Skeletal muscle satellite cell (primary cell): ENCODE measurements around the gene SSBP2.
A peak's percentile ranks its signal among the peaks of the same experiment; 100 is the strongest.
"Not testable (repeated sequence)": the region's sequence is repeated elsewhere in the genome, so short reads cannot be mapped to it uniquely, and the experiment has no call there.

Experiments
- H3K27me3 ChIP-seq: 2 replicates; pipeline ENCODE4 v1.7.0; 2013; ENCODE audit warnings: low read length; ENCODE audit not compliant: control insufficient read depth, insufficient read depth
- H3K36me3 ChIP-seq: 2 replicates; pipeline ENCODE4 v1.7.0; 2013; ENCODE audit warnings: mild to moderate bottlenecking, control low read depth, low read length; ENCODE audit not compliant: insufficient read depth
- H3K4me1 ChIP-seq: 2 replicates; pipeline ENCODE4 v1.7.0; 2013; ENCODE audit warnings: low read length; ENCODE audit not compliant: control insufficient read depth, insufficient read depth
- H3K4me2 ChIP-seq: 2 replicates; pipeline ENCODE4 v1.7.0; 2013; ENCODE audit warnings: mild to moderate bottlenecking, low read length
- H3K4me3 ChIP-seq: 2 replicates; pipeline ENCODE4 v1.7.0; 2013; ENCODE audit warnings: low read length
- H3K9ac ChIP-seq: 2 replicates; pipeline ENCODE4 v1.7.0; 2013; ENCODE audit warnings: mild to moderate bottlenecking, low read depth, low read length, moderate library complexity
- H3K9me3 ChIP-seq: replicated peaks from 2 replicates; pipeline ENCODE4 v1.7.0; 2013; ENCODE audit warnings: mild to moderate bottlenecking, control low read depth, low read length

The SSBP2 gene

DNA sequence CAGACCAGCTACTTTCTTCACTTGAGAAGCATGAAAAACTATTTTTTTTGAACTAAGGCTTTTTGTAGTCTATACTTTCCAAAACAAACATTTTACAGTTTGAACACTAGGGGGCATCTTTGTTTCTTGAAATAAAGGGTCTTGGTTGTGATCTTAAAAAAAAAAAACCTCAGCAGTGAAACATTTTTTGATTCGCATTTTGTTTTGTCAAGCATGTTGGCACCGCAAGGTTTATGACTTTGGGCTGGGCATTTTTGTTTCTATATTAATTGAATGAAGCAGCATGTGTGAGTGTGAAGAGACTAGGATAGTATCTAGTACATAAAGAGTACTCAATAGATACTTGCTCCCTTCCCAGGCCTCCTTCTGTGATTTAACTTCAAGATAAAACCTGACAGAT is 325.3 kb downstream of the SSBP2 start:
- Histone ChIP-seq H3K4me2 (peak overlapping the region; percentile 30), H3K9ac (peak overlapping the region; percentile 32), H3K4me1 (peaks cover 21% of the 10 kb centered on the region), H3K27me3 (no peaks in the 10 kb centered on the region), H3K36me3 (no peaks in the 10 kb centered on the region), H3K9me3 (no peaks in the 10 kb centered on the region), H3K4me3 (no peak overlapping the region)

DNA sequence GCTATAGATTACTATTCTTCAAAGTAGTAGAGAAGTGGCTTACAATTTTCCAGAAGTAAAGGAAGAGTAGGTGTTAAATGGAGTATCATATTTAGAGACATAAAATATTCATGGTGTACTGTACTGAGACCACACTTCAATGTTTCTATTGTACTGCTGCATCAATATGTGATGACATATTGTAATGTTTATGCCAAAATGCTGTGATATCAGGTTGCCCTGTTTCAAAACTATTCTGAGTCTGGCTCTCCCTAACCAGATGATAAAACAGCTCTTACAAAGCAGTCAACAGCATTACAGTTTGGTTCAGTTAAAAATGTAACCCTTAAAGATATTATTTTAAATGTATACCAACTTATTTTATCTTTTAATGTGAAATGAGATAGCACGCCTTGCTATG is 326.2 kb downstream of the SSBP2 start:
- no peaks in the 10 kb centered on the region for H3K27me3 ChIP-seq

DNA sequence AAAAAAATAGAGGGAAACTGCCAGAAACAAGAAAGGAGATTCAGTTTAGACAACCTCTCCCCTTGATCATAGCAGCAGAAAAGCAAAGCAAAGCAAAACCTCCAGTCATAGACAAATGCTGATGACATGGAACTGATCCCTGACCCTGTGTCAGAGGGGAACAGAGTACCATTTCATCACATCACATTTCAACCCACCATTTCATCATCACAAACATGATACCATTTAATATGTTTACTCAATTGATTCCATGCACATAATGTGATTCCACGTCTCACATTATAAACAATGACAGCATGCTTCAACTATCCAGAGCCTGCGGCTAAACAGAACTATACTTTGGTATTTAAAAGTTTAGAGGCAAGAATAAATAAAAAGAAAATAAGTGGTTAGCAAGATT is 328.2 kb downstream of the SSBP2 start:
- H3K36me3 ChIP-seq, result no peaks in the 10 kb centered on the region
- peaks cover 30% of the 10 kb centered on the region for H3K4me1 ChIP-seq
- peak overlapping the region; percentile 42 for H3K4me2 ChIP-seq
- H3K9ac ChIP-seq, result peak overlapping the region; percentile 59
- H3K9me3 ChIP-seq, result no peaks in the 10 kb centered on the region
- no peak overlapping the region for H3K4me3 ChIP-seq
- H3K27me3 ChIP-seq, result no peaks in the 10 kb centered on the region

More for the DNA sequence above, 326.2 kb downstream of the SSBP2 start:
- H3K4me2 ChIP-seq, result no peak overlapping the region
- peak overlapping the region; percentile 32 for H3K9ac ChIP-seq
- no peak overlapping the region for H3K4me3 ChIP-seq
- H3K4me1 ChIP-seq, result peaks cover 28% of the 10 kb centered on the region
- H3K9me3 ChIP-seq, result no peaks in the 10 kb centered on the region
- no peaks in the 10 kb centered on the region for H3K36me3 ChIP-seq

DNA sequence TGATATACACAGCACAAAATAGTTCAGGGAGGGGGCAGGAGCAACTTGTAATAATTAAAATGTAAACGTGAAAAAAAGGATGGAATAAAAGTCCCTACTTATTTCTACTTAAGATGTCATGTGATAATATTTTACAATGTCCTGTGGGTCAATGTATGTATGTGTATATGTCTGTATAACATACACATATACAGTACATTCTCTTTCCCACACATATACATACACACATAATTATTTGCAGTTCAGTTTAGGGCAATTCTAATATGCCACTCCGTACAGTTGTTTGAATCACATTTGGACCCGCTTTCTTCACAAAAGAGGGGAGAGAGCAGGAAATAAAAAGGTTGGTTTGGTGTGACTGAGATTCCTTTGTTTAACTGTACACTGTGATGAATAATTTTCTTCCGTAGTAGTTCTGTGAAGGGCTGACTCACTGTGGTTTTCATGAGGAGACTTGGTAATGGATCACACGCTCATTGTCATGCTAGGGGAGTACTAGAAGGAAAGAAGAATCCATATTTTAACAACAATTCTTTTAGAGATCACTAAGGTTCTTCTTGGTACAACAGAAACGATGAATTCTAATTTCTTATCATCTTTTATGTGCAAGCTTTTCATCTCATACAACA is 330.7 kb downstream of the SSBP2 start:
- peaks cover 26% of the 10 kb centered on the region for H3K4me1 ChIP-seq
- peak overlapping the region; percentile 64 for H3K9ac ChIP-seq
- peak overlapping the region; percentile 59 for H3K4me2 ChIP-seq
- H3K4me3 ChIP-seq, result no peak overlapping the region
- no peaks in the 10 kb centered on the region for H3K27me3 ChIP-seq
- H3K9me3 ChIP-seq, result no peaks in the 10 kb centered on the region
- no peaks in the 10 kb centered on the region for H3K36me3 ChIP-seq

DNA sequence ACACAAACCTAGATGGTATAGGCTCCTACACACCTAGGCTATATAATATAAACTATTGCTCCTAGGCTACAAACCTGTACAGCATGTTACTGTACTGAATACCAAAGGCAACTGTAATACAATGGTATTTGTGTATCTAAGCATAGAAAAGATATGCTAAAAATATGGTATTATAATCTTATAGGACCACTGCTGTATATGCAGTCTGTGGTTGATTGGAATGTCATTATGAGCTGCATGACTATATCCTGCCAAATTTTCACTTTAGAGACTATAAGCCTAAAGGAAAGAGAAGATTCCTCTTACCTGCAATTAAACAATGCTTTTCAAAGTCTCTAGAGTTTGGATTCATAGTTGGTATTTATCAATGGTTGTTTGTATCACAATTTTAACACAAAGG is 332.3 kb downstream of the SSBP2 start:
- Histone ChIP-seq H3K9me3 (no peaks in the 10 kb centered on the region), H3K4me3 (no peak overlapping the region), H3K36me3 (no peaks in the 10 kb centered on the region), H3K4me1 (peaks cover 26% of the 10 kb centered on the region), H3K9ac (no peak overlapping the region), H3K27me3 (no peaks in the 10 kb centered on the region), H3K4me2 (no peak overlapping the region)

DNA sequence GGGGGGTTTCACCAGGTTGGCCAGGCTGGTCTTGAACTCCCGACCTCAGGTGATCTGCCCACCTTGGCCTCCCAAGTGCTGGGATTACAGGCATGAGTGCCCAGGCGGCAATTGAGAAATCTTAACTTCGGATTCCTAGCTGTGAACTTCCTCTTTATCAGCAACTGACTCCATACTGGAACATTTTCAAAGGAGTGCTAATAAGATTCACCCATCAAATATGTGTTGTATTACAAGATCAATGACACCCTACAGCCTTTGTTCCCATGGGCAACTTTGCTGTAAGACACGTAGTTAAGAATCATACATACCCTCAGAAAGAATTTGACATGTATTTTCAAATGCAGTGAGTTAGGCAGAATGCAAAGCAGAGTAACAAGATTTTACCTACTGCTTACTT is 333.8 kb downstream of the SSBP2 start:
- Histone ChIP-seq H3K4me2 (no peak overlapping the region), H3K27me3 (no peaks in the 10 kb centered on the region), H3K4me3 (no peak overlapping the region), H3K36me3 (no peaks in the 10 kb centered on the region), H3K9ac (no peak overlapping the region), H3K9me3 (no peaks in the 10 kb centered on the region), H3K4me1 (peaks cover 15% of the 10 kb centered on the region)

DNA sequence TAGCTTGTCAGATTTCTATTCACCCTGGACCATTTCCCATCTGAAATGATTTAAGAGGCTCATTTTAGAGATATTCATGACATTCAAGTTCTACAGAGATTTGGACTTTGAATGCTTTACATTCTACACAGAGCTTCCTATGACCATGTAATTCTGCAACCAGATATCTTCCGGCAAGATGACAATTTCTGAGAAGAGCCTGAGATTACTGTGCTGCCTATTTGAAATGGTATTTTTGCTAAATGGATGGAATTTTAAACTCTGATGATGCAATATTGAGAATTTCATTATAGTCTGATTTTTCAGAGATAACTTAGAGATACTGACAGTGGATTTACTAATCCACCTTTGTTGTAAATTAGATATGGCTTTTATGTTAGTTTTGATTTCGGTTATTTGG is 341.0 kb downstream of the SSBP2 start:
- Histone ChIP-seq H3K36me3 (no peaks in the 10 kb centered on the region), H3K4me1 (no peaks in the 10 kb centered on the region), H3K27me3 (no peaks in the 10 kb centered on the region), H3K9ac (no peak overlapping the region), H3K9me3 (no peaks in the 10 kb centered on the region), H3K4me3 (no peak overlapping the region), H3K4me2 (no peak overlapping the region)

DNA sequence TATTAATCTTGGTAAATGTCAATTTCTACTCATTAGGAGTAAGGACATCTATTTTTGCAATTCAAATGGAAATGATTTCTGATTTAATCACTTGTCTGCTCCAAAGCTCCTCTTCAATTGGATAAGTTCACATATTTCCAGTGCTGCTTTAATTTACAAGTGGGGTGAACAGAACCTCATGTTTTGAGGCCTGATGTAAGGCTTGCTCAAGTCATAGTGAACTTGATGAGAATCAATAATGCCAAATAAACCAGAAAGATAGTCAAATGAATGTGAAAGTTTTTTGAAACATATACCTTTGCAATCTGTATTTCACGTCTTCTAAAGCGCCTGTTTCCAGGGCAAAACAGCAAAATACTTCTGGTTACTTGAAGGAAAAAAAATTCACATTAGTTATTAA is 341.5 kb downstream of the SSBP2 start:
- no peaks in the 10 kb centered on the region for H3K36me3 ChIP-seq
- no peak overlapping the region for H3K4me3 ChIP-seq
- H3K4me1 ChIP-seq, result no peaks in the 10 kb centered on the region
- H3K27me3 ChIP-seq, result no peaks in the 10 kb centered on the region
- H3K9ac ChIP-seq, result no peak overlapping the region
- no peaks in the 10 kb centered on the region for H3K9me3 ChIP-seq
- H3K4me2 ChIP-seq, result no peak overlapping the region

DNA sequence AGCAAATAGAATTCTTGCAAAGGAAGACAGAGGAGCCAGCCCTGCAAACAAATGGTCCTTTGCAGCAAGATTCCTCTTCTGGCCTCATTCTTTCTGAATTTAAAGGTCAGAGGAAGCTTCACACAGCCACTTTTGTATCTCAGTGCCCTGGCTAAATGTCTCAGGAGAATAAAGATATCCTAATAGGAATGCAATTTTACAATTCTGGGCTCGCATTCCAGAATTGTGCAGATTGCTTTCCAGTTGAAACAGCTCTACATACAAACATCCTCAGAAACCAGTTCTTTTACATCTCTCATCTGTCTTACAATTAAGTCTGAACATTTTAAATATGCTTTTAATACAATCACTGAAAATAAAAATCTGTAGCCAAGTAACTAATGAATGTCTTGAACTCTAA is 342.4 kb downstream of the SSBP2 start:
- no peak overlapping the region for H3K4me3 ChIP-seq
- H3K27me3 ChIP-seq, result no peaks in the 10 kb centered on the region
- no peak overlapping the region for H3K9ac ChIP-seq
- no peak overlapping the region for H3K4me2 ChIP-seq
- no peaks in the 10 kb centered on the region for H3K9me3 ChIP-seq
- H3K4me1 ChIP-seq, result no peaks in the 10 kb centered on the region
- H3K36me3 ChIP-seq, result no peaks in the 10 kb centered on the region

DNA sequence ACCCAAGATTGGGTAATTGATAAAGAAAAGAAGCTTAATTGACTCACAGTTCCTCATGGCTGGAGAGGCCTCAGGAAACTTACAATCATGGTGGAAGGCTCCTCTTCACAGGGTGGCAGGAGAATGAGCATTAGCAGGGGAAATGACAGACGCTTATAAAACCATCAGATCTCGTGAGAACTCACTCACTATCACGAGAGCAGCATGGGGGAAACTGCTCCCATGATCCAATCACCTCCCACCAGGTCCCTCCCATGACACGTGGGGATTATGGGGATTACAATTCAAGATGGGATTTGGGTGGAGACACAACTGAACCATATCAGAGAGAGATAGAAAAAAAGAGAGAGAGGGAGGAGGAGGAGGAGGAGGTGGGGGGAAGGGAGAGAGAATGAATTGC is 343.1 kb downstream of the SSBP2 start:
- not testable (repeated sequence) for H3K9ac ChIP-seq, H3K36me3 ChIP-seq, H3K4me3 ChIP-seq, H3K9me3 ChIP-seq, H3K27me3 ChIP-seq, H3K4me2 ChIP-seq, H3K4me1 ChIP-seq

DNA sequence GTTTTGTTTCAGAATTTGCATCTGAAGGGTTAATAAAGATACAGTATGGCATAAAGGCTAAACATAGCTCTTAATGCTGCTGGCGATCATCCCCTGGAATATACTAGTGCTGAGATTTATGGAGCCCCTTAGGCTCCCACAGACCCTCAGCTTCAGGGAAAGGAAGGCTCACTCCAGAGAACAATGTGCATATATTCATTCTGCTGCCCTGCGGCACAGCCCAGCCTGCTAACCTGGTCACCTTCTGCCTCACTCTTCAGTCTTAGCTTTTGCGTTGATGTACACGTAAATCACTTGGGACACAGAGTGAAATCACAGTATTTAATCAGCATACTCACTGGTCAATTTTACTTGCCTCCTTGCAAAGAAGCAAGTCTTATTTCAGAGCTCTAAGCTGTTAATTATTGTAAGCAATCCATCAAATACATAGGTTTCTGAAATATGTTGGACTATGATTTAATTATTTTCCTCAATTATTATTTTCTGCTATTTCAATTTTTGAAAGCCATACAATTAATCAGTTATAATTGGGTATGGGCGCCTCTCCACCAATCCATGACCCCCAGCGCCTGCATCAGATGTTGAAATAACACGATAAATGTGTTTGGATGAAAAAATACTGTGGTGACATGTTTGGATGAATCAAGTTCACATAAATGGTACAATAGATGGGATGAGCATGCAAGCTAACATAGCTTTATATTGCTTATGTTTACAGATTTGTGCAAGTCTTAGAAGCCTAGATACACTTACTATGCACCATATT is 345.6 kb downstream of the SSBP2 start:
- Histone ChIP-seq H3K27me3 (no peaks in the 10 kb centered on the region), H3K4me2 (no peak overlapping the region), H3K4me3 (no peak overlapping the region), H3K4me1 (no peaks in the 10 kb centered on the region), H3K9ac (no peak overlapping the region), H3K9me3 (no peaks in the 10 kb centered on the region), H3K36me3 (no peaks in the 10 kb centered on the region)
